ENCODE results near the gene SRSF1.
"Not testable (repeated sequence)": the region's sequence is repeated elsewhere in the genome, so short reads cannot be mapped to it uniquely, and the experiment has no call there.

SRSF1 gene

GRCh38 chr17:57982452-57983170, 24.4 kb downstream of the SRSF1 start:
- no peak for DNase-seq (ENCODE audit: low read depth)
- TF ChIP-seq, protein P1, sequence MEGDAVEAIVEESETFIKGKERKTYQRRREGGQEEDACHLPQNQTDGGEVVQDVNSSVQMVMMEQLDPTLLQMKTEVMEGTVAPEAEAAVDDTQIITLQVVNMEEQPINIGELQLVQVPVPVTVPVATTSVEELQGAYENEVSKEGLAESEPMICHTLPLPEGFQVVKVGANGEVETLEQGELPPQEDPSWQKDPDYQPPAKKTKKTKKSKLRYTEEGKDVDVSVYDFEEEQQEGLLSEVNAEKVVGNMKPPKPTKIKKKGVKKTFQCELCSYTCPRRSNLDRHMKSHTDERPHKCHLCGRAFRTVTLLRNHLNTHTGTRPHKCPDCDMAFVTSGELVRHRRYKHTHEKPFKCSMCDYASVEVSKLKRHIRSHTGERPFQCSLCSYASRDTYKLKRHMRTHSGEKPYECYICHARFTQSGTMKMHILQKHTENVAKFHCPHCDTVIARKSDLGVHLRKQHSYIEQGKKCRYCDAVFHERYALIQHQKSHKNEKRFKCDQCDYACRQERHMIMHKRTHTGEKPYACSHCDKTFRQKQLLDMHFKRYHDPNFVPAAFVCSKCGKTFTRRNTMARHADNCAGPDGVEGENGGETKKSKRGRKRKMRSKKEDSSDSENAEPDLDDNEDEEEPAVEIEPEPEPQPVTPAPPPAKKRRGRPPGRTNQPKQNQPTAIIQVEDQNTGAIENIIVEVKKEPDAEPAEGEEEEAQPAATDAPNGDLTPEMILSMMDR (conservative IDR thresholded peaks at IDR 0.05; ENCODE audit: low read depth, low read length): no peak
- no peak overlapping the region for H3K4me3 ChIP-seq (ENCODE audit: low read depth, low read length)

DNA sequence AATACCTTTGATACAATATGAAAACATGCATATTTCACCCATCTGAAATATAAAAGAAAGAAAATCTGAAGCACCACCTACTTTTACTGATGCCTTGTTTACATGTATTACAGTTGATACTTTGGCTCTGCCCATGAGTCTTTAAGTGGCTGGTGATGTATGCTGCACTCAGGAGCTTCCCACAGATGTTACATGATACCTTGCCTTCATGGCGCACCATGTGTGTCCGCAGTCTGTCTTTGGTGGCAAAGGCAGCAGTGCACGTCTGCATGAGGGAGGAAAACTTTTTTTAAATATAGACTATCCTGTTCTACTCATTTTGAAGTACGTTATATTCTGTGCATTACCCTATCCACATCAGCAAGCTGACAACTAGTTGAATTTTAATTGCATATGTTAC, 26.5 kb downstream of the SRSF1 start:
- DNase-seq (ENCODE audit: low read depth): no peak
- TF ChIP-seq, protein P1 (conservative IDR thresholded peaks at IDR 0.05; ENCODE audit: low read depth, low read length): no peak
- H3K4me3 ChIP-seq (ENCODE audit: low read depth, low read length): no peak overlapping the region

DNA sequence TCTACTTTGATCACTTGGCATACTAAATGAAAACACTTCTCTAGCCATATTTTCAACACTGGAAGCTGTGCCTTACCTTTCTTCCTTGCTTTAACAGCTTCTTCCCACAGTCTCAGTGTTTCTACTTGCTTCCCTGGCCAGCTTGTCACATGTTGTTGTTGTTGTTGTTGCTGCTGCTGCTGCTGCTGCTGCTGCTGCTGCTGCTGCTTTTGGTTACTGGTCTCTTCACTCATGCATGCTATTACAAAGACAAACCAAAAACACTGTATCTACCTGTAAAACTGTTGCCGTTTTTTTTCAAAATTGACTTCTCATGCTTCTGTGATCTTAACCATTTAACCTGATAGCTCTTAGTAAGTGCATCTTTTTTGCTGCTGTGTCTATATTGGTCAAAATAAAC, 28.0 kb downstream of the SRSF1 start:
- no peak overlapping the region for H3K4me3 ChIP-seq (ENCODE audit: low read depth, low read length)
- TF ChIP-seq, protein P1 (conservative IDR thresholded peaks at IDR 0.05; ENCODE audit: low read depth, low read length): no peak
- DNase-seq (ENCODE audit: low read depth): no peak

- no peak for DNase-seq (ENCODE audit: low read depth)
- H3K4me3 ChIP-seq (ENCODE audit: low read depth, low read length): no peak overlapping the region
- TF ChIP-seq, protein P1 (conservative IDR thresholded peaks at IDR 0.05; ENCODE audit: low read depth, low read length): no peak
These were observed 30.5 kb downstream of the SRSF1 start for GRCh38 chr17:57976594-57976993.

DNA sequence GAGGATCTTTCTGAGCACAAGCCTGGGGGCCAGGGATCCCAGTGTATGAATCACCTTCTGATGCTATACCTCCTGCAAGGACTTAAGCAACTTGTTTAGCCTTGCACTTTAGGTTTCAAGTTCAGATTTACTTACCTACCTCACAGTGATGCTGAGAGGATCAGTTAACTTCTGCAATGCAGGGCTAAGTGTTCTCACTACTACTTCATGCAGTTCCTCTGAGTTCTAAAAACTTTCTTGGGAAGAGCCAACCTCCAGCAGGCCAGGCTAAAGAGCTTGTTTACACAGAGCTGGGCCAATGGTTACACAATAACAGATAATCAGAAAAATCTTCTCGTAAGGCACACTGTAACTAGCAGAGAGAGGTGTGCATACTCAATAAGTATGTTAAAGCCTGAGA, 32.0 kb downstream of the SRSF1 start:
- H3K4me3 ChIP-seq (ENCODE audit: low read depth, low read length): no peak overlapping the region
- DNase-seq (ENCODE audit: low read depth): peak; percentile 83
- TF ChIP-seq, protein P1 (conservative IDR thresholded peaks at IDR 0.05; ENCODE audit: low read depth, low read length): no peak

- DNase-seq (ENCODE audit: low read depth); H3K4me3 ChIP-seq (ENCODE audit: low read depth, low read length): not testable (repeated sequence)
These were observed 32.8 kb downstream of the SRSF1 start for GRCh38 chr17:57974053-57974824.

- no peak for DNase-seq (ENCODE audit: low read depth)
- no peak overlapping the region for H3K4me3 ChIP-seq (ENCODE audit: low read depth, low read length)
- TF ChIP-seq, protein P1 (conservative IDR thresholded peaks at IDR 0.05; ENCODE audit: low read depth, low read length): no peak
These were observed 34.9 kb downstream of the SRSF1 start for GRCh38 chr17:57972151-57972550.
